Activated T-cell treated with anti-CD3 and anti-CD28 coated beads, Interleukin-2, amount 50 U/mL, for 48 hours (primary cell): ENCODE results near the gene LIF.

Experiments used
- DNase-seq, 2 experiments: peaks; one replicate each; pipeline ENCODE4 v3.0.0-alpha.2; 2020

LIF gene

GRCh38 chr22:30284172-30284571, 37.6 kb upstream of the LIF start:
- DNase-seq, result no peak

GRCh38 chr22:30283342-30283741, 36.8 kb upstream of the LIF start:
- no peak for DNase-seq

- DNase-seq, result no peak
These were observed 36.1 kb upstream of the LIF start for GRCh38 chr22:30282616-30283046.

- DNase-seq, result no peak
These were observed 33.9 kb upstream of the LIF start for GRCh38 chr22:30280505-30280904.

GRCh38 chr22:30279932-30280331, 33.4 kb upstream of the LIF start:
- no peak for DNase-seq

- no peak for DNase-seq
These were observed 32.7 kb upstream of the LIF start for GRCh38 chr22:30279046-30279788.

- DNase-seq, result no peak
These were observed 31.2 kb upstream of the LIF start for GRCh38 chr22:30277547-30278344.

GRCh38 chr22:30276039-30276438, 29.5 kb upstream of the LIF start:
- no peak for DNase-seq

GRCh38 chr22:30275625-30276024, 29.1 kb upstream of the LIF start:
- DNase-seq, result no peak

- no peak for DNase-seq
These were observed 27.9 kb upstream of the LIF start for GRCh38 chr22:30274437-30274812.

- DNase-seq, result no peak
These were observed 27.3 kb upstream of the LIF start for GRCh38 chr22:30273711-30274436.

GRCh38 chr22:30272781-30273601, 26.4 kb upstream of the LIF start:
- no peak for DNase-seq

GRCh38 chr22:30270832-30271231, 24.3 kb upstream of the LIF start:
- DNase-seq, result no peak

- DNase-seq, result no peak
These were observed 21.8 kb upstream of the LIF start for GRCh38 chr22:30268331-30268730.

GRCh38 chr22:30267382-30268302, 21.1 kb upstream of the LIF start:
- peak in 1 of 2 experiments; percentile 62 for DNase-seq

GRCh38 chr22:30266445-30267381, 20.2 kb upstream of the LIF start, which contains the start of gene OSM:
Gene OSM (minus strand): TSS chr22:30266851. CDS start chr22:30266799, 52 bp downstream.
- peak; percentile 85 to 87 for DNase-seq

GRCh38 chr22:30265823-30266444, 19.4 kb upstream of the LIF start:
- DNase-seq, result peak; percentile 89 to 91

GRCh38 chr22:30265131-30265720, 18.7 kb upstream of the LIF start:
- DNase-seq, result no peak

GRCh38 chr22:30263883-30264282, 17.3 kb upstream of the LIF start:
- no peak for DNase-seq
